H9 (cell line): ENCODE data around the gene NKX1-2. TPM values are rescaled to one million over a fixed set of nuclear protein-coding genes. Genes with fewer than 3 reads are reported as not detected.

Source experiments
- DNase-seq: peaks from one replicate; pipeline ENCODE4 v3.0.0-alpha.2; 2017
- H2AFZ ChIP-seq: one replicate; pipeline ENCODE4 v1.6.1; 2013; ENCODE audit warnings: mild to moderate bottlenecking, low read length, control low read depth, moderate library complexity
- H2AK5ac ChIP-seq: 2 replicates; pipeline ENCODE4 v1.6.1; 2013; ENCODE audit warnings: low read length, control low read depth, mixed read lengths; ENCODE audit not compliant: insufficient read length
- H2BK120ac ChIP-seq: one replicate; pipeline ENCODE4 v1.6.1; 2013; ENCODE audit warnings: low read depth, mild to moderate bottlenecking, low read length, control low read depth, inconsistent platforms; ENCODE audit not compliant: poor library complexity, severe bottlenecking
- H2BK12ac ChIP-seq: 2 replicates; pipeline ENCODE4 v1.6.1; 2013; ENCODE audit warnings: low read length, control low read depth, mixed read lengths, low read depth; ENCODE audit not compliant: insufficient read length
- H2BK15ac ChIP-seq: 2 replicates; pipeline ENCODE4 v1.6.1; 2013; ENCODE audit warnings: low read depth, low read length, control low read depth
- H2BK20ac ChIP-seq: one replicate; pipeline ENCODE4 v1.6.1; 2013; ENCODE audit warnings: low read depth, mild to moderate bottlenecking, low read length, control low read depth, inconsistent platforms; ENCODE audit not compliant: poor library complexity, severe bottlenecking
- H2BK5ac ChIP-seq: 2 replicates; pipeline ENCODE4 v1.6.1; 2013; ENCODE audit warnings: low read length, control low read depth, mixed read lengths; ENCODE audit not compliant: insufficient read length
- H3K14ac ChIP-seq: 2 replicates; pipeline ENCODE4 v1.6.1; 2013; ENCODE audit warnings: low read length, control low read depth; ENCODE audit not compliant: insufficient read depth
- H3K18ac ChIP-seq: 2 replicates; pipeline ENCODE4 v1.6.1; 2013; ENCODE audit warnings: low read depth, mild to moderate bottlenecking, mixed read lengths, low read length, control low read depth; ENCODE audit not compliant: insufficient read length
- H3K23ac ChIP-seq: 2 replicates; pipeline ENCODE4 v1.6.1; 2013; ENCODE audit warnings: low read length, control low read depth, mixed read lengths, low read depth; ENCODE audit not compliant: insufficient read length
- H3K23me2 ChIP-seq: 2 replicates; pipeline ENCODE4 v1.6.1; 2013; ENCODE audit warnings: low read depth, mild to moderate bottlenecking, mixed read lengths, low read length, control low read depth; ENCODE audit not compliant: insufficient read length, poor library complexity, severe bottlenecking
- H3K27ac ChIP-seq: 2 replicates; pipeline ENCODE4 v1.5.1; 2013; ENCODE audit warnings: low read length, control low read depth, mixed read lengths, low read depth; ENCODE audit not compliant: insufficient read length
- H3K27me3 ChIP-seq: 2 replicates; pipeline ENCODE4 v1.6.1; 2013; ENCODE audit warnings: low read length, control low read depth, inconsistent platforms; ENCODE audit not compliant: insufficient read depth
- H3K4ac ChIP-seq: 2 replicates; pipeline ENCODE4 v1.6.1; 2013; ENCODE audit warnings: low read depth, mild to moderate bottlenecking, control low read depth, inconsistent platforms, low read length, moderate library complexity
- H3K4me1 ChIP-seq: 2 replicates; pipeline ENCODE4 v1.6.1; 2013; ENCODE audit warnings: low read length, control low read depth, inconsistent platforms; ENCODE audit not compliant: insufficient read depth
- H3K4me2 ChIP-seq: 2 replicates; pipeline ENCODE4 v1.6.1; 2013; ENCODE audit warnings: low read length, control low read depth, mixed read lengths; ENCODE audit not compliant: insufficient read length, insufficient read depth
- H3K56ac ChIP-seq: 2 replicates; pipeline ENCODE4 v1.6.1; 2013; ENCODE audit warnings: low read depth, mild to moderate bottlenecking, mixed read lengths, low read length, control low read depth; ENCODE audit not compliant: insufficient read length
- H3K79me1 ChIP-seq: 2 replicates; pipeline ENCODE4 v1.6.1; 2013; ENCODE audit warnings: low read depth, mild to moderate bottlenecking, moderate library complexity, low read length, control low read depth, inconsistent platforms; ENCODE audit not compliant: insufficient read depth, poor library complexity, severe bottlenecking
- H3K79me2 ChIP-seq: 2 replicates; pipeline ENCODE4 v1.6.1; 2013; ENCODE audit warnings: low read length, control low read depth, inconsistent platforms; ENCODE audit not compliant: insufficient read depth
- H3K9ac ChIP-seq: 2 replicates; pipeline ENCODE4 v1.6.1; 2013; ENCODE audit warnings: low read length, control low read depth, mixed read lengths; ENCODE audit not compliant: insufficient read length; ENCODE audit errors: extremely low read depth
- H3K9me3 ChIP-seq: one replicate; pipeline ENCODE4 v1.6.1; 2013; ENCODE audit warnings: low read depth, low read length, inconsistent platforms; ENCODE audit not compliant: control insufficient read depth
- H3T11ph ChIP-seq: one replicate; pipeline ENCODE4 v1.6.1; 2013; ENCODE audit warnings: mild to moderate bottlenecking, low read length, control low read depth, inconsistent platforms
- H4K20me1 ChIP-seq: one replicate; pipeline ENCODE4 v1.6.1; 2013; ENCODE audit not compliant: control insufficient read depth, insufficient read length, insufficient read depth
- H4K5ac ChIP-seq: 2 replicates; pipeline ENCODE4 v1.6.1; 2013; ENCODE audit warnings: low read depth, mild to moderate bottlenecking, mixed read lengths, low read length, control low read depth; ENCODE audit not compliant: insufficient read length
- H4K8ac ChIP-seq: replicated peaks from 2 replicates; pipeline ENCODE4 v1.6.1; 2013; ENCODE audit warnings: low read length, control low read depth, mixed read lengths, low read depth; ENCODE audit not compliant: insufficient read length
- H4K91ac ChIP-seq: 2 replicates; pipeline ENCODE4 v1.6.1; 2013; ENCODE audit warnings: low read depth, mild to moderate bottlenecking, moderate library complexity, mixed read lengths, low read length, control low read depth; ENCODE audit not compliant: insufficient read length
- H3K27ac Mint-ChIP-seq, 3 experiments: 2 replicates in 2 of 3; 3 replicates in 1 of 3; pipeline ENCODE4 v1.8.0; 2020 to 2021; ENCODE audit warnings: mixed read lengths in 3 of 3, mild to moderate bottlenecking in 1 of 3, moderate library complexity in 1 of 3
- H3K27me3 Mint-ChIP-seq: 2 replicates; pipeline ENCODE4 v1.8.0; 2021; ENCODE audit warnings: low read depth, mild to moderate bottlenecking, moderate library complexity, mixed read lengths
- H3K36me3 Mint-ChIP-seq, 3 experiments: 2 replicates in 2 of 3; 3 replicates in 1 of 3; pipeline ENCODE4 v1.8.0; 2020 to 2021; ENCODE audit warnings: low read depth in 3 of 3, mixed read lengths in 3 of 3; ENCODE audit not compliant: insufficient read depth in 1 of 3
- H3K4me1 Mint-ChIP-seq, 2 experiments: 2 replicates each; pipeline ENCODE4 v1.8.0; 2020; ENCODE audit warnings: mixed read lengths in 2 of 2
- H3K4me3 Mint-ChIP-seq, 2 experiments: 2 replicates in 1 of 2; 3 replicates in 1 of 2; pipeline ENCODE4 v1.8.0; 2020 to 2021; ENCODE audit warnings: mild to moderate bottlenecking in 2 of 2, mixed read lengths in 2 of 2, moderate library complexity in 1 of 2
- H3K9me3 Mint-ChIP-seq, 2 experiments: 2 replicates in 1 of 2; 3 replicates in 1 of 2; pipeline ENCODE4 v1.8.0; 2020; ENCODE audit warnings: mild to moderate bottlenecking in 2 of 2, mixed read lengths in 2 of 2, moderate library complexity in 1 of 2
- WGBS: extraction: QIAGEN DNeasy Blood & Tissue Kit; methylation state at CpG from one replicate; pipeline ENCODE4 v1.1.7; 2013; ENCODE audit warnings: missing lambda C conversion rate, low lambda C conversion rate, mixed read lengths; ENCODE audit not compliant: insufficient read length; ENCODE audit errors: extremely low coverage; 5-methylcytosine and 5-hydroxymethylcytosine counted together
- total RNA-seq: library from RNA; stranded (reverse); gene quantifications from 2 replicates; pipeline ENCODE4 v1.2.1, GENCODE V29; 2021
- TF ChIP-seq, protein P1 (sequence below): fragments of 200-600 bp; sonication (generic); conservative IDR thresholded peaks from 3 replicates; pipeline ENCODE4 v1.8.0; 2021; ENCODE audit warnings: antibody characterized with exemption, mild to moderate bottlenecking

Gene NKX1-2
- total RNA-seq, 1 experiment from 2014 or later, result 15.3 TPM

DNA sequence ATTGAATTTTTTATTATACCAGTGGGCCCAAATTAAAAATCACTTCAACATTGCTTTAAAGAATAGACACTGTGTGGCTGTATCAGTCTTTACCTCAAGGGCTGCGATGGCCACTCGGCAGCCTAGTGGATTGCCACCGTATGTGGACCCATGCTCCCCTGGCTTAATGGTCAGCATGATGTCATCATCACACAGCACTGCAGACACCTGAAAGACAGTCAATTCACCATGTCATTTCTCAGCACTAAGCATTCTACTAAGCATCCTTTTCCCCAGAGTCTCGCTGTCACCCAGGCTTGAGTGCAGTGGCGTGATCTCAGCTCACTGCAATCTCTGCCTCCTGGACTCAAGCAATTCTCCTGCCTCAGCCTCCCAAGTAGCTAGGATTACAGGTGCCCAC, 48.2 kb downstream of the NKX1-2 start:
- Histone ChIP-seq H3K79me2 (no peaks in the 10 kb centered on the region), H3T11ph (no peak overlapping the region), H3K4ac (no peak overlapping the region), H3K27me3 (no peaks in the 10 kb centered on the region), H3K4me1 (no peaks in the 10 kb centered on the region), H2BK20ac (no peak overlapping the region), H3K23me2 (no peaks in the 10 kb centered on the region), H2BK15ac (no peak overlapping the region), H3K9me3 (no peaks in the 10 kb centered on the region), H3K14ac (no peak overlapping the region), H2BK12ac (no peak overlapping the region), H4K91ac (no peak overlapping the region), H2AK5ac (no peak overlapping the region), H4K5ac (no peak overlapping the region), H3K79me1 (no peaks in the 10 kb centered on the region), H2BK120ac (no peak overlapping the region), H3K4me2 (no peak overlapping the region), H3K18ac (no peak overlapping the region), H4K20me1 (no peaks in the 10 kb centered on the region), H3K23ac (no peak overlapping the region), H2AFZ (no peak overlapping the region), H3K27ac (no peak overlapping the region), H3K9ac (no peak overlapping the region), H2BK5ac (no peak overlapping the region), H4K8ac (no peak overlapping the region), H3K56ac (no peak overlapping the region)
- Mint-ChIP-seq H3K4me1 (peaks cover 7 to 9% of the 10 kb centered on the region in 2 experiments), H3K9me3 (no peaks in the 10 kb centered on the region), H3K36me3 (peaks cover 26 to 56% (median 36%) of the 10 kb centered on the region in 3 experiments; a peak in 6 of 7 replicates), H3K4me3 (no peak overlapping the region), H3K27me3 (no peaks in the 10 kb centered on the region), H3K27ac (no peak overlapping the region)
- no CpG with 5 or more reads among the region's 5 CpGs for WGBS
- no peak for DNase-seq
- TF ChIP-seq, protein P1, sequence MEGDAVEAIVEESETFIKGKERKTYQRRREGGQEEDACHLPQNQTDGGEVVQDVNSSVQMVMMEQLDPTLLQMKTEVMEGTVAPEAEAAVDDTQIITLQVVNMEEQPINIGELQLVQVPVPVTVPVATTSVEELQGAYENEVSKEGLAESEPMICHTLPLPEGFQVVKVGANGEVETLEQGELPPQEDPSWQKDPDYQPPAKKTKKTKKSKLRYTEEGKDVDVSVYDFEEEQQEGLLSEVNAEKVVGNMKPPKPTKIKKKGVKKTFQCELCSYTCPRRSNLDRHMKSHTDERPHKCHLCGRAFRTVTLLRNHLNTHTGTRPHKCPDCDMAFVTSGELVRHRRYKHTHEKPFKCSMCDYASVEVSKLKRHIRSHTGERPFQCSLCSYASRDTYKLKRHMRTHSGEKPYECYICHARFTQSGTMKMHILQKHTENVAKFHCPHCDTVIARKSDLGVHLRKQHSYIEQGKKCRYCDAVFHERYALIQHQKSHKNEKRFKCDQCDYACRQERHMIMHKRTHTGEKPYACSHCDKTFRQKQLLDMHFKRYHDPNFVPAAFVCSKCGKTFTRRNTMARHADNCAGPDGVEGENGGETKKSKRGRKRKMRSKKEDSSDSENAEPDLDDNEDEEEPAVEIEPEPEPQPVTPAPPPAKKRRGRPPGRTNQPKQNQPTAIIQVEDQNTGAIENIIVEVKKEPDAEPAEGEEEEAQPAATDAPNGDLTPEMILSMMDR, result no peak

Other genes starting within 250 kb of the NKX1-2 start
- gene OAT, start 31.1 kb downstream of the NKX1-2 start, total RNA-seq, result 65.2 and 67.9 TPM in 2 replicates
- gene LHPP, start 11.8 kb upstream of the NKX1-2 start, total RNA-seq, result 25.1 and 29.6 TPM in 2 replicates